Measurements from ENCODE around the gene PTCH2. TPM values are rescaled to one million over a fixed set of nuclear protein-coding genes. Genes with fewer than 3 reads are reported as not detected.
A peak's percentile ranks its signal among the peaks of the same experiment; 100 is the strongest.

Gene PTCH2, protein sequence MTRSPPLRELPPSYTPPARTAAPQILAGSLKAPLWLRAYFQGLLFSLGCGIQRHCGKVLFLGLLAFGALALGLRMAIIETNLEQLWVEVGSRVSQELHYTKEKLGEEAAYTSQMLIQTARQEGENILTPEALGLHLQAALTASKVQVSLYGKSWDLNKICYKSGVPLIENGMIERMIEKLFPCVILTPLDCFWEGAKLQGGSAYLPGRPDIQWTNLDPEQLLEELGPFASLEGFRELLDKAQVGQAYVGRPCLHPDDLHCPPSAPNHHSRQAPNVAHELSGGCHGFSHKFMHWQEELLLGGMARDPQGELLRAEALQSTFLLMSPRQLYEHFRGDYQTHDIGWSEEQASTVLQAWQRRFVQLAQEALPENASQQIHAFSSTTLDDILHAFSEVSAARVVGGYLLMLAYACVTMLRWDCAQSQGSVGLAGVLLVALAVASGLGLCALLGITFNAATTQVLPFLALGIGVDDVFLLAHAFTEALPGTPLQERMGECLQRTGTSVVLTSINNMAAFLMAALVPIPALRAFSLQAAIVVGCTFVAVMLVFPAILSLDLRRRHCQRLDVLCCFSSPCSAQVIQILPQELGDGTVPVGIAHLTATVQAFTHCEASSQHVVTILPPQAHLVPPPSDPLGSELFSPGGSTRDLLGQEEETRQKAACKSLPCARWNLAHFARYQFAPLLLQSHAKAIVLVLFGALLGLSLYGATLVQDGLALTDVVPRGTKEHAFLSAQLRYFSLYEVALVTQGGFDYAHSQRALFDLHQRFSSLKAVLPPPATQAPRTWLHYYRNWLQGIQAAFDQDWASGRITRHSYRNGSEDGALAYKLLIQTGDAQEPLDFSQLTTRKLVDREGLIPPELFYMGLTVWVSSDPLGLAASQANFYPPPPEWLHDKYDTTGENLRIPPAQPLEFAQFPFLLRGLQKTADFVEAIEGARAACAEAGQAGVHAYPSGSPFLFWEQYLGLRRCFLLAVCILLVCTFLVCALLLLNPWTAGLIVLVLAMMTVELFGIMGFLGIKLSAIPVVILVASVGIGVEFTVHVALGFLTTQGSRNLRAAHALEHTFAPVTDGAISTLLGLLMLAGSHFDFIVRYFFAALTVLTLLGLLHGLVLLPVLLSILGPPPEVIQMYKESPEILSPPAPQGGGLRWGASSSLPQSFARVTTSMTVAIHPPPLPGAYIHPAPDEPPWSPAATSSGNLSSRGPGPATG
- under 0.01 TPM in 1 of 2 replicates, not detected in the other for total RNA-seq

DNA sequence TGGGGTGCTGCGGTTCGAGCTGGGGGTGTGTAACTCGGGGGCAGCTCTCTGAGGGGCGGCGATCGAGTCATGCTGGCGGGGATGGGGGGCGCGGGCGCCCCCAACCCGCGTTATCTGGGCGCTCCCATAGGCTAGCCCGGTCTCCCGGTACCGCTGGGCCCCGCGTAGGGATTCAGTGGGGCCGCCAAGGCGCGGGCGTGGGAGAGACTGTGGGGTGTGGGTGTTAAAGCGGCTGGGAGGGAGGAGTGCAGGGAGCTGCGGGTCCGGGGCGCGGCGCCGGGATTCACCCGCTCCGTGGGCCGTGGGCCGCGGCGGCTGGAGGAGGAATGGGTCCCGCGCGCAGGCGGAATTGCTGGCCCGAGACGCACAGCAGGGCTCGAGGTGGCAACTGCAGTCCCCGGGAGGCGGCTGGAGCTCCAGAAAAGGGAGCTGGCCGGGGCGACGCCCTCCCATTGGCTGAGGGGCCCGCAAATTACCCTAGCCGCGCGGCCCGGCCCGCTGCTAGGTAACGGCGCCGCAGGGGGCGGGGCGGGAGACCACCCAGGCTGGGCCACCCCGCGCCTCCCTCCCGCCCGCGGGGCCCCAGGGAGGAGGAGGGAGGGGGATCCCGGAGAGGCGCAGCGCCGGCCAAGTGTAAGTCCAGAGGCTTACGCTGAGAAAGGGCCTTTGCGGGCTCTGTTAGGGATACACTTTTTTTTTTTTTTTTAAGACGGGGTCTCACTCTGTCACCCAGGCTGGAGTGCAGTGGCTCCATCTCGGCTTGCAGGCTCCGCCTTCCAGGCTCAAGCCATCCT is at the start of gene PTCH2:
Gene PTCH2 (minus strand): TSS at position 392 of the 794 bp plus-strand sequence. CDS start 321 bp downstream, at position 71.
- no peak for DNase-seq (ENCODE audit: low read depth)
- TF ChIP-seq, protein P1, sequence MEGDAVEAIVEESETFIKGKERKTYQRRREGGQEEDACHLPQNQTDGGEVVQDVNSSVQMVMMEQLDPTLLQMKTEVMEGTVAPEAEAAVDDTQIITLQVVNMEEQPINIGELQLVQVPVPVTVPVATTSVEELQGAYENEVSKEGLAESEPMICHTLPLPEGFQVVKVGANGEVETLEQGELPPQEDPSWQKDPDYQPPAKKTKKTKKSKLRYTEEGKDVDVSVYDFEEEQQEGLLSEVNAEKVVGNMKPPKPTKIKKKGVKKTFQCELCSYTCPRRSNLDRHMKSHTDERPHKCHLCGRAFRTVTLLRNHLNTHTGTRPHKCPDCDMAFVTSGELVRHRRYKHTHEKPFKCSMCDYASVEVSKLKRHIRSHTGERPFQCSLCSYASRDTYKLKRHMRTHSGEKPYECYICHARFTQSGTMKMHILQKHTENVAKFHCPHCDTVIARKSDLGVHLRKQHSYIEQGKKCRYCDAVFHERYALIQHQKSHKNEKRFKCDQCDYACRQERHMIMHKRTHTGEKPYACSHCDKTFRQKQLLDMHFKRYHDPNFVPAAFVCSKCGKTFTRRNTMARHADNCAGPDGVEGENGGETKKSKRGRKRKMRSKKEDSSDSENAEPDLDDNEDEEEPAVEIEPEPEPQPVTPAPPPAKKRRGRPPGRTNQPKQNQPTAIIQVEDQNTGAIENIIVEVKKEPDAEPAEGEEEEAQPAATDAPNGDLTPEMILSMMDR (conservative IDR thresholded peaks at IDR 0.05; ENCODE audit: low read depth, low read length) = no peak
- H3K4me3 ChIP-seq (ENCODE audit: low read depth, low read length) = peak within 1 kb of the TSS; percentile 59

DNA sequence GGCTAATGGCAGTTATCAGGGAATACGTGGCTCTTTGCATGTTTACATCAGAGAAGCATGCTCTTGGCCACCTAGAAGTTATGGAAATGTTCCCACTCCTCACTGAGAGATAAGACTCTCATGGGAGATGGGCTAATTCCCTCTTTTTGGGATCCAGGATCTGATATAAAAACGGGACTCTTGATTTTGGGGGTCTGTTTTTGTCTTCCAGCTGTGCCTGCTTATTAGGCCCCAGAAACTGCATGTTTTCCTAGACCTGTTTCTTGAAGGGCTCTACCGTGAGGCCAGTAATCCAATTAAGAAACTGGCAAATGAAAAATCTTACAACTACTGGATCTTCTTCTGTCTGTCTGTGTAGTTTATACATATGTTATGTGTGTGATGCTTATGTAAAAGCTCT is 47.0 kb upstream of the PTCH2 start:
- DNase-seq (ENCODE audit: low read depth) = no peak
- H3K4me3 ChIP-seq (ENCODE audit: low read depth, low read length) = no peak overlapping the region
- TF ChIP-seq, protein P1 (conservative IDR thresholded peaks at IDR 0.05; ENCODE audit: low read depth, low read length) = no peak

DNA sequence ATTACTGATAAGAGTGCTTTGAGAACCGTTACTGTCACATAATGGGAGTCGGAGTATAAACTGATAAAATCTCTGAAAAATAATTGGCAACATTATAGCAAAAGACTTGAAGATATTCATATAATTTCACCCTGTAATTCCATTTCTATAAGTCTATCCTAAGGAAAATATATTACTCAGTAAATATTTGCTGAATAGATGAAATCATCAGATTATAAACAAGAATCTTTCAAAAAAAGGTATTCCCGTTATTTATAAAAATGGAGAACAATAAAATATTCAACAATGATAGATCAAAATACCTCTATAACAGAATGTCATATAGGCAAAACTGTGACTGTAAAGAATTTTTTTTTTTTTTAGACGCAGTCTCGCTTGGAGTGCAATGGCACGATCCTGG is 42.4 kb upstream of the PTCH2 start:
- TF ChIP-seq, protein P1 (conservative IDR thresholded peaks at IDR 0.05; ENCODE audit: low read depth, low read length) = no peak
- DNase-seq (ENCODE audit: low read depth) = no peak
- H3K4me3 ChIP-seq (ENCODE audit: low read depth, low read length) = no peak overlapping the region

DNA sequence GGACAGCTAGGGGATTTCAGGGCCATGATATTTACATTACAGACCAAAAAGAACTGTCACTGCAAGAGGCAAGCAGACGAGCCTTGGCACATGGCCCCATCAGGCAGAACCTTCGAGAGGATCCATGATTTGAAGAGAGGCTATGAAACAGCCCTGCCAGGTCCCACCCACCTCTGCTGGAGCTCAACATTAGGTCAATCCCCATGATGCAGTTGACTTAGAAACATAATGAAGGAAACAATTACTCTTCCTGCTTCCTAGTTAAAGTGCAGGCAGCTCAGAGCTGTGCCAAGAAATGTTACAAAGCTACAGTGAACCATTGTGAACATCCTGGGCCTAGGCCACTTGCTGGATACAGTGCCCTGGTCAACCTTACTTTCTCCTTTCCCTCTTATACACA is 41.7 kb upstream of the PTCH2 start:
- TF ChIP-seq, protein P1 (conservative IDR thresholded peaks at IDR 0.05; ENCODE audit: low read depth, low read length) = no peak
- no peak for DNase-seq (ENCODE audit: low read depth)
- H3K4me3 ChIP-seq (ENCODE audit: low read depth, low read length) = no peak overlapping the region

DNA sequence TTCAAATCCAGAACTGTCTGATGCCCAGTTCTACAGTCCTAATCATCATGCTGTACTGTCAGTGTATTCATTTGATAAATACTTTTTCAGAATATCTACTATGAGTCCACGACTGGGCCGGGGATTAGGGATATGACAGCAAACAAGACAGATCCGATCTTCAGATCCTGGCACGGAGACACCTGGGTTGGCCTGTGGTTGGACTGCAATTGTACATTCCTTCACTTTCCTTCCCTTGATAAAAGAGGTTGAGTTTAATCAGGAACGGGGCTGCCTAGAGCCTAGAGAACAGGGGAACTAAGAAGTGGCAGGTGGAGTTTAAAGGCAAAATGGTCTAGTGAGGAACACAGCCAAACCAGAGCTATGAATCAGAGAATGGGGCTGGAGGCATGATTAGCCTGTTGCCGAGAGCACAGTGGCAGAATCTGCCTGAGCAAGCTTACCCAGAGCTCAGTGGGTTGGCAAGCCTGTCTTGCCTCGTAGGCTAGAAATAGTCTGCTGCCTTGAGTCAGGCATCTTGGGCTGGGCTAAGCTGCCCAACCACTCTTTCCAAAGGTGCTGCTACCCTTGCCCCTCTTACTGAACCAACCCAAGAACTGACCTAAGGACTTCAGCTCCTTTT is 38.1 kb upstream of the PTCH2 start:
- no peak overlapping the region for H3K4me3 ChIP-seq (ENCODE audit: low read depth, low read length)
- TF ChIP-seq, protein P1 (conservative IDR thresholded peaks at IDR 0.05; ENCODE audit: low read depth, low read length) = no peak
- peak; percentile 6 for DNase-seq (ENCODE audit: low read depth)
